NT2/D1 (cell line): Measurements from ENCODE around the gene ANO7.

Experiments
- YY1 ChIP-seq: IDR thresholded peaks from 2 replicates; pipeline ENCODE4 v1.6.1; 2011; ENCODE audit not compliant: insufficient read length, insufficient read depth
- ZNF274 ChIP-seq: IDR thresholded peaks from 2 replicates; pipeline ENCODE4 v1.6.1; 2011; ENCODE audit warnings: mild to moderate bottlenecking, low read depth, low read length

DNA sequence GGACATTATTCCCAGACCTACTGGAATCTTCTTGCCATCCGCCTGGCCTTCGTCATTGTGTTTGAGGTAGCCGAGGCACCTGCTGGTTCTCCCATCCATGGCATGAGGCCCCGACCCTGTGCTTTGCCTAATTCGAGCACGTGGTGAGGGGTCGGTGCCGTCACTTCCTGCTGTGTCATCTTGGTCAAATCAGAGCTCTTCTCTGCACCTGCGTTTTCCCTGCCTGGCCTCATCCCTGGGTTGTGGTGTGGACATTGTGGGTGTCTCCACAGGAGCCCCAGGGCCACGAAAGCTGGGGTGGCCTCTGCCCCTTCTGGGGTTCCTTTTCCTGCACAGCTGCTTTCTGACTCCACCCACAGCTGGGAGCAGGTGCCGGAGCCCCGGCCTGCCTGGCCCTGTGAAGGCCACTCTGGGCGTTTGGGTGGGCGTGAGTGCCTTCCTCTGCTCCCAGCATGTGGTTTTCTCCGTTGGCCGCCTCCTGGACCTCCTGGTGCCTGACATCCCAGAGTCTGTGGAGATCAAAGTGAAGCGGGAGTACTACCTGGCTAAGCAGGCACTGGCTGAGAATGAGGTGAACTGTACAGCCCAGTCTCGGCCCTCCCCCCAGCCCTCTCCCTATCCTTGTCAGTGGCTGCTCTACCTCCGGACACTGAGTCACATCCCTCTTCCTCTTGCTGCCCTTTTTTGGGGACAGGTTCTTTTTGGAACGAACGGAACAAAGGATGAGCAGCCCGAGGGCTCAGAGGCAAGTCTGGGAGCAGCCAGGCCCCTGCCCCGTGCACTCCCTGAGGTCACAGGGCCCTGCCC lies 34.9 kb downstream of the ANO7 start:
- TF ChIP-seq YY1 (no peak), ZNF274 (no peak)
